PC-9 (cell line): Measurements from ENCODE around the gene ZNF407. TPM values are rescaled to one million over a fixed set of nuclear protein-coding genes. Genes with fewer than 3 reads are reported as not detected.

Experiments used
- BruUV-seq: library from RNA; stranded (reverse); fragments of 400-500 nt; replicated peaks from 2 replicates; lab custom pipeline; 2021; lab: Mats Ljungman, UMichigan
- CTCF ChIA-PET: fragments of 300-600 bp; sonication (Branson Sonifier 250); formaldehyde crosslinking; loops from one replicate; lab custom pipeline; 2022; ENCODE audit warnings: antibody characterized with exemption; lab: Charles Lee
- POLR2A ChIA-PET: fragments of 300-600 bp; sonication (Branson Sonifier 250); formaldehyde crosslinking; loops from one replicate; lab custom pipeline; 2022; ENCODE audit warnings: antibody characterized with exemption; ENCODE audit not compliant: unreplicated experiment; lab: Charles Lee
- DNase-seq, 2 experiments: peaks; one replicate each; pipeline versions ENCODE4 v3.0.0 to v3.0.0-alpha.2; 2015 to 2022; ENCODE audit warnings: mixed read lengths in 1 of 2
- H2AFZ ChIP-seq: fragments of 200-600 bp; sonication (generic); 2 replicates; pipeline ENCODE4 v1.8.1; 2017; ENCODE audit warnings: antibody characterized with exemption
- H3F3A ChIP-seq: fragments of 200-600 bp; sonication (generic); 2 replicates; pipeline ENCODE4 v1.8.1; 2017; ENCODE audit warnings: antibody characterized with exemption, mild to moderate bottlenecking, low read depth; ENCODE audit not compliant: insufficient read depth
- H3K27ac ChIP-seq: fragments of 200-600 bp; sonication (generic); 2 replicates; pipeline ENCODE4 v1.6.1; 2016; ENCODE audit warnings: mixed run types
- H3K27me3 ChIP-seq: fragments of 200-600 bp; sonication (generic); 2 replicates; pipeline ENCODE4 v1.6.1; 2016; ENCODE audit warnings: low read depth, mixed run types; ENCODE audit not compliant: insufficient read depth
- H3K36me3 ChIP-seq: fragments of 200-600 bp; sonication (generic); 2 replicates; pipeline ENCODE4 v1.6.1; 2016; ENCODE audit warnings: low read depth, mixed run types
- H3K4me1 ChIP-seq: fragments of 200-600 bp; sonication (generic); replicated peaks from 2 replicates; pipeline ENCODE4 v1.6.1; 2016; ENCODE audit warnings: mixed run types; ENCODE audit not compliant: insufficient read depth
- H3K4me2 ChIP-seq: fragments of 200-600 bp; sonication (generic); 2 replicates; pipeline ENCODE4 v1.6.1; 2017; ENCODE audit warnings: mixed run types
- H3K4me3 ChIP-seq: fragments of 200-600 bp; sonication (generic); 2 replicates; pipeline ENCODE4 v1.6.1; 2016; ENCODE audit warnings: mixed run types
- H3K79me2 ChIP-seq: fragments of 200-600 bp; sonication (generic); 2 replicates; pipeline ENCODE4 v1.6.1; 2017; ENCODE audit warnings: low read depth, mixed run types
- H3K9me2 ChIP-seq: fragments of 200-600 bp; sonication (generic); 2 replicates; pipeline ENCODE4 v1.8.1; 2017; ENCODE audit warnings: mild to moderate bottlenecking; ENCODE audit not compliant: insufficient read depth
- H3K9me3 ChIP-seq: fragments of 200-600 bp; sonication (generic); 2 replicates; pipeline ENCODE4 v1.8.1; 2016; ENCODE audit warnings: low read depth; ENCODE audit not compliant: insufficient read depth
- H4K20me1 ChIP-seq: fragments of 200-600 bp; sonication (generic); 2 replicates; pipeline ENCODE4 v1.8.1; 2017; ENCODE audit not compliant: insufficient read depth
- EZH2 ChIP-seq: fragments of 200-600 bp; sonication (generic); IDR thresholded peaks from 2 replicates; pipeline ENCODE4 v1.8.0; 2017; ENCODE audit warnings: antibody characterized with exemption, low read depth
- intact Hi-C: fragments of 100-400 bp; cut with micrococcal nuclease; formaldehyde crosslinking; loops from one replicate; pipeline ENCODE4 v1.10.0; 2022; ENCODE audit not compliant: unreplicated experiment
- total RNA-seq: library from RNA; stranded (reverse); gene quantifications from 2 replicates; pipeline ENCODE4 v1.2.3, GENCODE V29; 2021
- TF ChIP-seq, protein P1 (sequence below): fragments of 200-600 bp; sonication (generic); conservative IDR thresholded peaks from 2 replicates; pipeline ENCODE4 v1.6.1; 2017; ENCODE audit warnings: mixed run types, antibody characterized with exemption, mild to moderate bottlenecking, moderate library complexity

ZNF407 gene
- total RNA-seq, 1 experiment from 2014 or later = 13.4 TPM

GRCh38 chr18:74926051-74926450 lies 328.4 kb downstream of the ZNF407 start:
- BruUV-seq = no TSS peak
- Histone ChIP-seq H3K4me1 (no peaks in the 10 kb centered on the region), H4K20me1 (no peaks in the 10 kb centered on the region)

DNA sequence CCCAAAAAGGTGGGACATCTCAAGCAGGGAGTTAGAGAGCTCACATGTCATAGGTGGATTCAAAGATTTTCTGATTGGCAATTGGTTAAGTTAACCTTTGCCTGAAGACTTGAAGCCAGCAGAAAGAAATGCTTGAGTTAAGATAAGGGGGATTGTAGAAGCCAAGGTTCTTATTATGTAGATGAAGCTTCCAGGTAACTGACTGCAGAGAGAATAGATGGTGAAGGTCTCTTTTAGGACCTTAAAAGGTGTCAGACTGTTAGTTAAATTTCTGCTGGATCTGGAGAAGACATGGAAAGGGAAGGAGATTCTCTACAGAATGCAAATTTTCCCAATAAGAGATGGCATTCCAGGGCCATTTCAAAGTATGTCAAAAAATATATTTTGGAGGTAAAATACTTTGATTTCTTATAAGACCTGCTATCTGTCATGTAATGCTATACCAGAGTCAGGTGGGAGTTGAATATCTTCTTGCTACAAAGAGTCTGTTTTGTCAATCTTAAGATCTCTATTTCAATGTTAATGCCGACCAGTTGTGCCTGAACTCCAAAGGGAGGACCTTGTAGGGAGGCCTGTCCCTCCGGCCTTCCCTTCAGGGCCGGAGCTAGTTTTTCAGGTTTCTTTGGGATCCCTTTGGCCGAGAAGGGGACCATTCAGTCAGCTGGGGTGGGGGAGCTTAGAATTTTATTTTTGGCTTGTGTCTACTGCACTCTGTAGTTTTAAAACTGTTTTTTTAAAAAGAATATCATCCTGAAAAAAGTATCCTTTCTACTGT lies 330.7 kb downstream of the ZNF407 start:
- no peaks in the 10 kb centered on the region for H3K9me2 ChIP-seq
- no peaks in the 10 kb centered on the region for H3K9me3 ChIP-seq
- POLR2A ChIA-PET = interaction anchor here (0.6 kb wide), 1 partner anchor 69 kb away, joined by 3 read pairs; no protein-coding TSS in a partner anchor
- no peaks in the 10 kb centered on the region for H3F3A ChIP-seq
- TF ChIP-seq EZH2 = no peak
- TF ChIP-seq, protein P1, sequence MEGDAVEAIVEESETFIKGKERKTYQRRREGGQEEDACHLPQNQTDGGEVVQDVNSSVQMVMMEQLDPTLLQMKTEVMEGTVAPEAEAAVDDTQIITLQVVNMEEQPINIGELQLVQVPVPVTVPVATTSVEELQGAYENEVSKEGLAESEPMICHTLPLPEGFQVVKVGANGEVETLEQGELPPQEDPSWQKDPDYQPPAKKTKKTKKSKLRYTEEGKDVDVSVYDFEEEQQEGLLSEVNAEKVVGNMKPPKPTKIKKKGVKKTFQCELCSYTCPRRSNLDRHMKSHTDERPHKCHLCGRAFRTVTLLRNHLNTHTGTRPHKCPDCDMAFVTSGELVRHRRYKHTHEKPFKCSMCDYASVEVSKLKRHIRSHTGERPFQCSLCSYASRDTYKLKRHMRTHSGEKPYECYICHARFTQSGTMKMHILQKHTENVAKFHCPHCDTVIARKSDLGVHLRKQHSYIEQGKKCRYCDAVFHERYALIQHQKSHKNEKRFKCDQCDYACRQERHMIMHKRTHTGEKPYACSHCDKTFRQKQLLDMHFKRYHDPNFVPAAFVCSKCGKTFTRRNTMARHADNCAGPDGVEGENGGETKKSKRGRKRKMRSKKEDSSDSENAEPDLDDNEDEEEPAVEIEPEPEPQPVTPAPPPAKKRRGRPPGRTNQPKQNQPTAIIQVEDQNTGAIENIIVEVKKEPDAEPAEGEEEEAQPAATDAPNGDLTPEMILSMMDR = no peak
- CTCF ChIA-PET = interaction anchor here (0.6 kb wide), 1 partner anchor 367 kb away, joined by 14 read pairs; no protein-coding TSS in a partner anchor
- no peaks in the 10 kb centered on the region for H3K36me3 ChIP-seq
- no peak overlapping the region for H3K4me2 ChIP-seq
- no peaks in the 10 kb centered on the region for H4K20me1 ChIP-seq
- H3K27ac ChIP-seq = no peak overlapping the region
- H3K79me2 ChIP-seq = no peaks in the 10 kb centered on the region
- H3K27me3 ChIP-seq = no peaks in the 10 kb centered on the region
- intact Hi-C loops = no loop called here
- no peaks in the 10 kb centered on the region for H3K4me1 ChIP-seq
- no peak overlapping the region for H2AFZ ChIP-seq
- DNase-seq = no peak
- no TSS peak for BruUV-seq
- no peak overlapping the region for H3K4me3 ChIP-seq

More at GRCh38 chr18:74926051-74926450, 328.4 kb downstream of the ZNF407 start:
- no peaks in the 10 kb centered on the region for H3K79me2 ChIP-seq
- H3K4me2 ChIP-seq = no peak overlapping the region
- no peak for DNase-seq
- H3K27me3 ChIP-seq = no peaks in the 10 kb centered on the region
- no peak overlapping the region for H3K27ac ChIP-seq
- no peak overlapping the region for H3K4me3 ChIP-seq
- POLR2A ChIA-PET = no interaction called here
- H3F3A ChIP-seq = no peaks in the 10 kb centered on the region
- intact Hi-C loops = no loop called here
- H2AFZ ChIP-seq = no peak overlapping the region
- CTCF ChIA-PET = no interaction called here
- no peaks in the 10 kb centered on the region for H3K9me2 ChIP-seq
- no peak for TF ChIP-seq EZH2
- TF ChIP-seq, protein P1 = no peak
- H3K9me3 ChIP-seq = no peaks in the 10 kb centered on the region
- no peaks in the 10 kb centered on the region for H3K36me3 ChIP-seq

DNA sequence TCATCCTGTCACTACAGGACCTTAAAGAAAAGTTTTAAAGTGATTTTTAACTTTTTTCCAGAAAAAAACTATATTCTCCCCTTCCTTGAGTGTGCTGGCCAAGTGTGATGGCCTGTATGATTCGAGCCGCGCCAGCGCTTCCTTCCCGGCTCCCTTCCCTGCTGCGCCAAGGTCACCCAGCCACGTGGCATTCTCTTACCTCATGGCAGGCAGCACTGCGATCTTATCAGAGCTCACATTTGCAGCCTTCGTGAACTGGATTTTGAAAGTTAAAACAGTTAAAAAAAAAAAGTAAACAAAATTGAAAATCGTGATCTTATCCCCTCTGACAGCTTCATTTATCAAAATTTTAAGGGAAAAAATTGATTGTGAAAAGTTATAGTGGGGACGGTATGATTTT lies 331.4 kb downstream of the ZNF407 start:
- H2AFZ ChIP-seq = no peak overlapping the region
- intact Hi-C loops = no loop called here
- no peaks in the 10 kb centered on the region for H3F3A ChIP-seq
- H3K36me3 ChIP-seq = no peaks in the 10 kb centered on the region
- H3K9me2 ChIP-seq = no peaks in the 10 kb centered on the region
- BruUV-seq = no TSS peak
- H3K27ac ChIP-seq = no peak overlapping the region
- H3K9me3 ChIP-seq = no peaks in the 10 kb centered on the region
- no peak overlapping the region for H3K4me3 ChIP-seq
- no peaks in the 10 kb centered on the region for H3K79me2 ChIP-seq
- CTCF ChIA-PET = no interaction called here
- no peaks in the 10 kb centered on the region for H3K4me1 ChIP-seq
- POLR2A ChIA-PET = no interaction called here
- H3K4me2 ChIP-seq = no peak overlapping the region
- no peak for DNase-seq
- H3K27me3 ChIP-seq = no peaks in the 10 kb centered on the region
- no peaks in the 10 kb centered on the region for H4K20me1 ChIP-seq
- TF ChIP-seq, protein P1 = no peak
- no peak for TF ChIP-seq EZH2
